Glomerular visceral epithelial cell (primary cell): ENCODE measurements around the gene CISD2.
"Not testable (repeated sequence)": the region's sequence is repeated elsewhere in the genome, so short reads cannot be mapped to it uniquely, and the experiment has no call there.

Experiments
- DNase-seq: peaks from one replicate; pipeline ENCODE4 v3.0.0-alpha.2; 2016; ENCODE audit errors: extremely low spot score

Gene CISD2

GRCh38 chr4:102918859-102919258, 50.1 kb downstream of the CISD2 start:
- no peak for DNase-seq

- not testable (repeated sequence) for DNase-seq
Observed at GRCh38 chr4:102919697-102920096, 50.9 kb downstream of the CISD2 start.

- DNase-seq = no peak
Observed at GRCh38 chr4:102935716-102936115, 66.9 kb downstream of the CISD2 start.

- not testable (repeated sequence) for DNase-seq
Observed at GRCh38 chr4:102938063-102938462, 69.3 kb downstream of the CISD2 start.
